Left kidney (tissue), 2 donors: ENCODE measurements around the gene CASZ1. TPM values are rescaled to one million over a fixed set of nuclear protein-coding genes. Genes with fewer than 3 reads are reported as not detected.

Source experiments
- DNase-seq: peaks from one replicate; pipeline ENCODE4 v3.0.0-alpha.2; 2013
- polyA plus RNA-seq: library from polyadenylated mRNA; unstranded; fragments of 120-200 nt; gene quantifications from one replicate; pipeline ENCODE4 v1.2.1, GENCODE V29; 2013; ENCODE audit not compliant: insufficient read length

Gene CASZ1
- polyA plus RNA-seq, 1 donor = 18.0 TPM

GRCh38 chr1:10707208-10707607, 89.2 kb downstream of the CASZ1 start:
- no peak for DNase-seq

- no peak for DNase-seq
These were observed 90.0 kb downstream of the CASZ1 start for GRCh38 chr1:10706376-10706913.

- no peak for DNase-seq
These were observed 90.5 kb downstream of the CASZ1 start for GRCh38 chr1:10705953-10706352.

GRCh38 chr1:10704368-10704882, 92.0 kb downstream of the CASZ1 start:
- DNase-seq = no peak

GRCh38 chr1:10703702-10704101, 92.7 kb downstream of the CASZ1 start:
- no peak for DNase-seq

GRCh38 chr1:10701145-10701544, 95.3 kb downstream of the CASZ1 start:
- no peak for DNase-seq

GRCh38 chr1:10699470-10699835, 97.0 kb downstream of the CASZ1 start:
- no peak for DNase-seq

GRCh38 chr1:10698726-10699469, 97.5 kb downstream of the CASZ1 start:
- DNase-seq = no peak

GRCh38 chr1:10697621-10698160, 98.8 kb downstream of the CASZ1 start:
- no peak for DNase-seq

- no peak for DNase-seq
These were observed 99.5 kb downstream of the CASZ1 start for GRCh38 chr1:10696977-10697376.

GRCh38 chr1:10694633-10695627, 101.5 kb downstream of the CASZ1 start:
- no peak for DNase-seq

GRCh38 chr1:10694274-10694632, 102.2 kb downstream of the CASZ1 start:
- no peak for DNase-seq

GRCh38 chr1:10693497-10694273, 102.8 kb downstream of the CASZ1 start:
- no peak for DNase-seq

- DNase-seq = no peak
These were observed 103.3 kb downstream of the CASZ1 start for GRCh38 chr1:10693152-10693496.

GRCh38 chr1:10692401-10693021, 103.9 kb downstream of the CASZ1 start:
- no peak for DNase-seq

GRCh38 chr1:10691740-10692125, 104.7 kb downstream of the CASZ1 start:
- DNase-seq = no peak

- no peak for DNase-seq
These were observed 105.2 kb downstream of the CASZ1 start for GRCh38 chr1:10691075-10691739.

- DNase-seq = no peak
These were observed 106.0 kb downstream of the CASZ1 start for GRCh38 chr1:10690484-10690883.

GRCh38 chr1:10688409-10688786, 108.0 kb downstream of the CASZ1 start:
- no peak for DNase-seq

GRCh38 chr1:10687782-10688408, 108.6 kb downstream of the CASZ1 start:
- DNase-seq = no peak
